HepG2 (cell line): ENCODE results near the gene NDE1. TPM values are rescaled to one million over a fixed set of nuclear protein-coding genes. Genes with fewer than 3 reads are reported as not detected.
A peak's percentile ranks its signal among the peaks of the same experiment; 100 is the strongest.

Source experiments
- GRHL1 ChIP-seq: sonication (generic); formaldehyde crosslinking; conservative IDR thresholded peaks from 2 replicates; pipeline ENCODE4 v1.8.0; 2022; ENCODE audit warnings: missing genetic modification reagents
- MED8 ChIP-seq: sonication (generic); formaldehyde crosslinking; IDR thresholded peaks from 2 replicates; pipeline ENCODE4 v1.8.1; 2023; ENCODE audit warnings: mild to moderate bottlenecking, missing genetic modification reagents; ENCODE audit not compliant: insufficient replicate concordance
- MEF2D ChIP-seq: sonication (generic); formaldehyde crosslinking; IDR thresholded peaks from 2 replicates; pipeline ENCODE4 v1.5.1; 2020; ENCODE audit warnings: mild to moderate bottlenecking, missing genetic modification reagents
- MYC ChIP-seq: sonication (generic); formaldehyde crosslinking; IDR thresholded peaks from 2 replicates; pipeline ENCODE4 v1.9.0; 2021; ENCODE audit warnings: missing genetic modification reagents, borderline replicate concordance
- NFE2L2 ChIP-seq: fragments of 150-350 bp; IDR thresholded peaks from 2 replicates; pipeline ENCODE4 v1.6.1; 2014; ENCODE audit warnings: low read length
- RNF2 ChIP-seq: fragments of 450-650 bp; conservative IDR thresholded peaks from 2 replicates; pipeline ENCODE4 v1.6.1; 2016; ENCODE audit warnings: low read depth
- RXRA ChIP-seq: sonication (generic); formaldehyde crosslinking; IDR thresholded peaks from 2 replicates; pipeline ENCODE4 v1.5.1; 2020; ENCODE audit warnings: missing genetic modification reagents
- TMF1 ChIP-seq: sonication (generic); formaldehyde crosslinking; IDR thresholded peaks from 2 replicates; pipeline ENCODE4 v1.8.1; 2022; ENCODE audit warnings: low read depth, missing genetic modification reagents
- TRIM22 ChIP-seq: fragments of 450-650 bp; IDR thresholded peaks from 2 replicates; pipeline ENCODE4 v1.6.1; 2017
- ZBTB43 ChIP-seq: sonication (generic); formaldehyde crosslinking; conservative IDR thresholded peaks from 2 replicates; pipeline ENCODE4 v1.4.0; 2020; ENCODE audit warnings: missing genetic modification reagents
- ZBTB7B ChIP-seq: sonication (generic); formaldehyde crosslinking; IDR thresholded peaks from 2 replicates; pipeline ENCODE4 v1.4.0; 2020; ENCODE audit warnings: missing genetic modification reagents
- ZNF274 ChIP-seq: sonication (generic); formaldehyde crosslinking; IDR thresholded peaks from 2 replicates; pipeline ENCODE4 v1.5.1; 2020; ENCODE audit warnings: mild to moderate bottlenecking, missing genetic modification reagents
- ZNF33B ChIP-seq: sonication (generic); formaldehyde crosslinking; IDR thresholded peaks from 2 replicates; pipeline ENCODE4 v1.5.1; 2020; ENCODE audit warnings: mild to moderate bottlenecking, missing genetic modification reagents
- ZNF343 ChIP-seq: sonication (generic); formaldehyde crosslinking; IDR thresholded peaks from 2 replicates; pipeline ENCODE4 v1.4.0; 2020; ENCODE audit warnings: mild to moderate bottlenecking, missing genetic modification reagents
- ZNF44 ChIP-seq: sonication (generic); formaldehyde crosslinking; IDR thresholded peaks from 2 replicates; pipeline ENCODE4 v1.5.1; 2020; ENCODE audit warnings: mild to moderate bottlenecking, missing genetic modification reagents
- ZNF556 ChIP-seq: sonication (generic); formaldehyde crosslinking; IDR thresholded peaks from 2 replicates; pipeline ENCODE4 v1.4.0; 2020; ENCODE audit warnings: mild to moderate bottlenecking, missing genetic modification reagents, borderline replicate concordance
- ZZZ3 ChIP-seq: sonication (generic); formaldehyde crosslinking; IDR thresholded peaks from 2 replicates; pipeline ENCODE4 v1.4.0; 2020; ENCODE audit warnings: missing genetic modification reagents, mild to moderate bottlenecking, borderline replicate concordance
- polyA plus RNA-seq, 8 experiments: library from polyadenylated mRNA; depleted of rRNA in 3 of 8; stranded (reverse) in 7 of 8; unstranded in 1 of 8; fragments of >200 nt; fragmentation: Illumina TruSeq in 4 of 8; extraction: Trizol in 4 of 8; gene quantifications; 2 replicates each; pipeline versions ENCODE4 v1.2.1 to v1.2.3, GENCODE V29; 2011 to 2016; ENCODE audit warnings: low read depth in 4 of 8, missing spikeins in 1 of 8, mixed read lengths in 1 of 8; ENCODE audit not compliant: insufficient read depth in 1 of 8
- total RNA-seq, 5 experiments: library from RNA; depleted of rRNA; stranded (reverse); fragments of >200 nt; fragmentation: Illumina TruSeq; extraction: Trizol; gene quantifications; 2 replicates each; pipeline ENCODE4 v1.2.3, GENCODE V29; 2016; ENCODE audit warnings: low read depth in 1 of 5
- TF ChIP-seq, protein P1 (sequence below): sonication (generic); formaldehyde crosslinking; IDR thresholded peaks from 2 replicates; pipeline ENCODE4 v1.5.1; 2020; ENCODE audit warnings: mild to moderate bottlenecking, missing genetic modification reagents, borderline replicate concordance
- TF ChIP-seq, protein P2 (sequence below): sonication (generic); formaldehyde crosslinking; IDR thresholded peaks from 2 replicates; pipeline ENCODE4 v1.9.0; 2021; ENCODE audit warnings: missing genetic modification reagents, borderline replicate concordance

Gene NDE1
- total and polyA plus RNA-seq, 2 of the 13 experiments (the other 11 are each of a cell fraction or from before 2014, with no cell fraction given) = 40.9 to 72.5 TPM

GRCh38 chr16:15643048-15643945 is 6.7 kb upstream of the NDE1 start, which contains the start of gene MARF1 (continued):
- TF ChIP-seq, protein P1, sequence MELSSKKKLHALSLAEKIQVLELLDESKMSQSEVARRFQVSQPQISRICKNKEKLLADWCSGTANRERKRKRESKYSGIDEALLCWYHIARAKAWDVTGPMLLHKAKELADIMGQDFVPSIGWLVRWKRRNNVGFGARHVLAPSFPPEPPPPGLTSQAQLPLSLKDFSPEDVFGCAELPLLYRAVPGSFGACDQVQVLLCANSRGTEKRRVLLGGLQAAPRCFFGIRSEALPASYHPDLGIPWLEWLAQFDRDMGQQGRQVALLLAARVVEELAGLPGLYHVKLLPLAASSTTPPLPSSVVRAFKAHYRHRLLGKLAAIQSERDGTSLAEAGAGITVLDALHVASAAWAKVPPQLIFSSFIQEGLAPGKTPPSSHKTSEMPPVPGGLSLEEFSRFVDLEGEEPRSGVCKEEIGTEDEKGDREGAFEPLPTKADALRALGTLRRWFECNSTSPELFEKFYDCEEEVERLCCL (CRISPR knock-in tag) = no peak
- TF ChIP-seq GRHL1 (CRISPR knock-in tag) = no peak
- no peak; the same call in 1 of the 2 replicates for TF ChIP-seq ZNF556
- TF ChIP-seq ZBTB7B (CRISPR knock-in tag) = no peak
- TF ChIP-seq MED8 (CRISPR knock-in tag) = peak; percentile 89
- no peak; the same call in 1 of the 2 replicates for TF ChIP-seq MYC (CRISPR knock-in tag)
- TF ChIP-seq ZNF274 = no peak; the same call in 1 of the 2 replicates
- no peak for TF ChIP-seq NFE2L2
- peak; percentile 33; the same call in 1 of the 2 replicates for TF ChIP-seq MEF2D
- no peak; the same call in 1 of the 2 replicates for TF ChIP-seq ZNF33B (CRISPR knock-in tag)
- no peak for TF ChIP-seq ZBTB43 (CRISPR knock-in tag)
- peak; percentile 43; the same call in 1 of the 2 replicates for TF ChIP-seq ZNF343 (CRISPR knock-in tag)
- TF ChIP-seq TMF1 (CRISPR knock-in tag) = peak; percentile 54
- TF ChIP-seq, protein P2, sequence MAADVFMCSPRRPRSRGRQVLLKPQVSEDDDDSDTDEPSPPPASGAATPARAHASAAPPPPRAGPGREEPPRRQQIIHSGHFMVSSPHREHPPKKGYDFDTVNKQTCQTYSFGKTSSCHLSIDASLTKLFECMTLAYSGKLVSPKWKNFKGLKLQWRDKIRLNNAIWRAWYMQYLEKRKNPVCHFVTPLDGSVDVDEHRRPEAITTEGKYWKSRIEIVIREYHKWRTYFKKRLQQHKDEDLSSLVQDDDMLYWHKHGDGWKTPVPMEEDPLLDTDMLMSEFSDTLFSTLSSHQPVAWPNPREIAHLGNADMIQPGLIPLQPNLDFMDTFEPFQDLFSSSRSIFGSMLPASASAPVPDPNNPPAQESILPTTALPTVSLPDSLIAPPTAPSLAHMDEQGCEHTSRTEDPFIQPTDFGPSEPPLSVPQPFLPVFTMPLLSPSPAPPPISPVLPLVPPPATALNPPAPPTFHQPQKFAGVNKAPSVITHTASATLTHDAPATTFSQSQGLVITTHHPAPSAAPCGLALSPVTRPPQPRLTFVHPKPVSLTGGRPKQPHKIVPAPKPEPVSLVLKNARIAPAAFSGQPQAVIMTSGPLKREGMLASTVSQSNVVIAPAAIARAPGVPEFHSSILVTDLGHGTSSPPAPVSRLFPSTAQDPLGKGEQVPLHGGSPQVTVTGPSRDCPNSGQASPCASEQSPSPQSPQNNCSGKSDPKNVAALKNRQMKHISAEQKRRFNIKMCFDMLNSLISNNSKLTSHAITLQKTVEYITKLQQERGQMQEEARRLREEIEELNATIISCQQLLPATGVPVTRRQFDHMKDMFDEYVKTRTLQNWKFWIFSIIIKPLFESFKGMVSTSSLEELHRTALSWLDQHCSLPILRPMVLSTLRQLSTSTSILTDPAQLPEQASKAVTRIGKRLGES = peak; percentile 46
- TF ChIP-seq ZNF44 (CRISPR knock-in tag) = no peak
- no peak for TF ChIP-seq RNF2
- TF ChIP-seq ZZZ3 (CRISPR knock-in tag) = peak; percentile 57; the same call in 1 of the 2 replicates
- TF ChIP-seq TRIM22 = no peak
- no peak for TF ChIP-seq RXRA (CRISPR knock-in tag)
